Neural progenitor cell (in vitro differentiated cells): Measurements from ENCODE around the gene VTI1A.

Experiments
- EZH2 ChIP-seq: fragments of 200-600 bp; sonication (generic); IDR thresholded peaks from 2 replicates; pipeline ENCODE4 v1.6.1; 2017; ENCODE audit warnings: antibody characterized with exemption, mild to moderate bottlenecking, moderate library complexity
- TF ChIP-seq, protein P1 (sequence below): fragments of 200-600 bp; sonication (generic); IDR thresholded peaks from 2 replicates; pipeline ENCODE4 v1.5.1; 2017; ENCODE audit warnings: antibody characterized with exemption, mild to moderate bottlenecking

GRCh38 chr10:112816033-112816430, 369.0 kb downstream of the VTI1A start:
- TF ChIP-seq, protein P1, sequence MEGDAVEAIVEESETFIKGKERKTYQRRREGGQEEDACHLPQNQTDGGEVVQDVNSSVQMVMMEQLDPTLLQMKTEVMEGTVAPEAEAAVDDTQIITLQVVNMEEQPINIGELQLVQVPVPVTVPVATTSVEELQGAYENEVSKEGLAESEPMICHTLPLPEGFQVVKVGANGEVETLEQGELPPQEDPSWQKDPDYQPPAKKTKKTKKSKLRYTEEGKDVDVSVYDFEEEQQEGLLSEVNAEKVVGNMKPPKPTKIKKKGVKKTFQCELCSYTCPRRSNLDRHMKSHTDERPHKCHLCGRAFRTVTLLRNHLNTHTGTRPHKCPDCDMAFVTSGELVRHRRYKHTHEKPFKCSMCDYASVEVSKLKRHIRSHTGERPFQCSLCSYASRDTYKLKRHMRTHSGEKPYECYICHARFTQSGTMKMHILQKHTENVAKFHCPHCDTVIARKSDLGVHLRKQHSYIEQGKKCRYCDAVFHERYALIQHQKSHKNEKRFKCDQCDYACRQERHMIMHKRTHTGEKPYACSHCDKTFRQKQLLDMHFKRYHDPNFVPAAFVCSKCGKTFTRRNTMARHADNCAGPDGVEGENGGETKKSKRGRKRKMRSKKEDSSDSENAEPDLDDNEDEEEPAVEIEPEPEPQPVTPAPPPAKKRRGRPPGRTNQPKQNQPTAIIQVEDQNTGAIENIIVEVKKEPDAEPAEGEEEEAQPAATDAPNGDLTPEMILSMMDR = no peak
- TF ChIP-seq EZH2 = no peak
